GM18508 (cell line): ENCODE measurements around the gene KCNC1.

Experiments used
- ATAC-seq: cut with Tn5 transposase; IDR thresholded peaks from one replicate; pipeline ENCODE4 v1.9.1; 2021; ENCODE audit warnings: moderate number of reproducible peaks; ENCODE audit not compliant: insufficient read depth, unreplicated experiment

KCNC1 gene

GRCh38 chr11:17770048-17770652 lies 35.6 kb downstream of the KCNC1 start:
- ATAC-seq, result no peak

- ATAC-seq, result no peak
Observed at GRCh38 chr11:17770917-17771316, 36.3 kb downstream of the KCNC1 start.

- no peak for ATAC-seq
Observed at GRCh38 chr11:17771415-17771814, 36.8 kb downstream of the KCNC1 start.

GRCh38 chr11:17771841-17772401 lies 37.3 kb downstream of the KCNC1 start:
- no peak for ATAC-seq

- ATAC-seq, result no peak
Observed at GRCh38 chr11:17772704-17773600, 38.4 kb downstream of the KCNC1 start.

- no peak for ATAC-seq
Observed at GRCh38 chr11:17773674-17774073, 39.1 kb downstream of the KCNC1 start.

GRCh38 chr11:17774232-17775034 lies 39.9 kb downstream of the KCNC1 start:
- ATAC-seq, result no peak

- ATAC-seq, result no peak
Observed at GRCh38 chr11:17775035-17775348, 40.4 kb downstream of the KCNC1 start.

- no peak for ATAC-seq
Observed at GRCh38 chr11:17775507-17776211, 41.1 kb downstream of the KCNC1 start.

GRCh38 chr11:17776212-17776875 lies 41.8 kb downstream of the KCNC1 start:
- no peak for ATAC-seq

- ATAC-seq, result no peak
Observed at GRCh38 chr11:17777086-17777737, 42.6 kb downstream of the KCNC1 start.

- no peak for ATAC-seq
Observed at GRCh38 chr11:17777738-17778091, 43.1 kb downstream of the KCNC1 start.

GRCh38 chr11:17778352-17778751 lies 43.8 kb downstream of the KCNC1 start:
- no peak for ATAC-seq

GRCh38 chr11:17778956-17779860 lies 44.6 kb downstream of the KCNC1 start:
- no peak for ATAC-seq

GRCh38 chr11:17779861-17780594 lies 45.4 kb downstream of the KCNC1 start:
- no peak for ATAC-seq

GRCh38 chr11:17780668-17781067 lies 46.1 kb downstream of the KCNC1 start:
- no peak for ATAC-seq

GRCh38 chr11:17781221-17781620 lies 46.6 kb downstream of the KCNC1 start:
- ATAC-seq, result no peak

GRCh38 chr11:17781626-17782025 lies 47.0 kb downstream of the KCNC1 start:
- no peak for ATAC-seq
